ENCODE measurements around the gene VAV2. TPM values are rescaled to one million over a fixed set of nuclear protein-coding genes. Genes with fewer than 3 reads are reported as not detected.
A peak's percentile ranks its signal among the peaks of the same experiment; 100 is the strongest.

VAV2 gene
- total and polyA plus RNA-seq, 4 donors: 4.9 to 26.4 (median 17.0) TPM

DNA sequence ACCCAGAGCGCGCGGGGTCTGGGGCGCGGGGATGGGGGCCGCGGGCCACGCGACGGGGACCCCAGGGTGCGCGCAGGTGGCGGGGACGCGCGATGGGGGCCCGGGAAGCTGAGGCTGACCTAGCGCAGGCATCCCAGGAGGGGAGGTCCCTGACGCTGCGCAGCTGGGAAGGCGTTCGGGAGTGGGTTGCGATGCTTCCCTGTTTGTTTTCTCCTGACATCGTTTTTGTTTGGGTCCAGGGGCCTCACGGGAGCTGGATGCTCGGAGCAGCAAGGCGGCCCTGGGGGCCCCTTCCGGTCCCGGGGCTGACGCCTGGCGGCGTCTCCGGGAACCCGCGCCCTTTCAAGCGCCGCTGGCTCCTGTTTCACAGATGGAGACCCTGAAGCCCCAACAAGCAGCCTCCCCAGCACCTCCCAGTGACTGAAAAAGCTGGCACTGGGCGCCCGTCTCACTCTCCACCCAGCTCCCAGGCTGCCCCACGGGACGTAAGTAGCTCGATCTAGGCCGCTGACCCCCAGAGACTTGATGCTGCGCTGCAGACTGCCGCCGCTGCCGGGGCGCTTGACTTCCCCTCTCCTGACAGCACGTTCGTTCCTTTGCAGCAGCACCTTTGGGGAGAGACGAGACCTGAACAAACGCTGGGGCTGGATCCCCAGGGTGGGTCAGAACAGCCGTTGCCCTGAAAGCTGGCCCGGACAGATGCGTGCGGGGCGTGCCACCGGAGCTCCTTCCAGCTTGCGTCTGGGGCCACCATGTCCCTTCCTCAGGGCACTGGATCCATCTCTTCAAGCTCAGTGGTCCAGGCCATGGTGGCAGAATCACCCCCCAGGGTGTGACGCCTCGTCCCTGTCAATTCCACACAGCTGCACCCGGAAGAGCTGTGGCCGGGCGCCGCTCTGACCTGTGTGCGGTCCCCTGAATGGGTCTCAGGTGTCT, 33.8 kb upstream of the VAV2 start:
- Histone ChIP-seq H3K9me3 (ENCODE audit: control insufficient read depth in 4 of 4, low read length in 3 of 4) (no peaks in the 10 kb centered on the region), H3K9ac (ENCODE audit: low read depth in 1 of 2, low read length in 2 of 2) (peak overlapping the region in 1 of 2 donors; percentile 47), H3K36me3 (ENCODE audit: control insufficient read depth in 4 of 4, insufficient read depth in 3 of 4, low read depth in 1 of 4, low read length in 3 of 4) (peaks cover 0 to 3% (median 1%) of the 10 kb centered on the region in 4 donors), H3K4me1 (ENCODE audit: control insufficient read depth in 4 of 4, insufficient read depth in 4 of 4, low read length in 3 of 4) (peaks cover 11 to 22% (median 21%) of the 10 kb centered on the region in 4 donors), H3K27ac (ENCODE audit: low read depth in 1 of 2, low read length in 2 of 2) (peak overlapping the region in 1 of 2 donors; percentile 41), H3K27me3 (ENCODE audit: control insufficient read depth in 4 of 4, insufficient read depth in 4 of 4, low read length in 3 of 4) (no peaks in the 10 kb centered on the region), H3K4me3 (ENCODE audit: low read depth in 1 of 3, low read length in 3 of 3) (peak overlapping the region; percentile 38 to 79 (median 71))
- DNase-seq (ENCODE audit: low spot score): peak; percentile 44
- WGBS: 22% methylated on average over 66 of the region's 66 CpGs
- TF ChIP-seq HNF4G (IDR thresholded peaks at IDR 0.05): no peak
- TF ChIP-seq, protein P1, sequence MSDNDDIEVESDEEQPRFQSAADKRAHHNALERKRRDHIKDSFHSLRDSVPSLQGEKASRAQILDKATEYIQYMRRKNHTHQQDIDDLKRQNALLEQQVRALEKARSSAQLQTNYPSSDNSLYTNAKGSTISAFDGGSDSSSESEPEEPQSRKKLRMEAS (IDR thresholded peaks at IDR 0.05): no peak
- TF ChIP-seq, protein P2, sequence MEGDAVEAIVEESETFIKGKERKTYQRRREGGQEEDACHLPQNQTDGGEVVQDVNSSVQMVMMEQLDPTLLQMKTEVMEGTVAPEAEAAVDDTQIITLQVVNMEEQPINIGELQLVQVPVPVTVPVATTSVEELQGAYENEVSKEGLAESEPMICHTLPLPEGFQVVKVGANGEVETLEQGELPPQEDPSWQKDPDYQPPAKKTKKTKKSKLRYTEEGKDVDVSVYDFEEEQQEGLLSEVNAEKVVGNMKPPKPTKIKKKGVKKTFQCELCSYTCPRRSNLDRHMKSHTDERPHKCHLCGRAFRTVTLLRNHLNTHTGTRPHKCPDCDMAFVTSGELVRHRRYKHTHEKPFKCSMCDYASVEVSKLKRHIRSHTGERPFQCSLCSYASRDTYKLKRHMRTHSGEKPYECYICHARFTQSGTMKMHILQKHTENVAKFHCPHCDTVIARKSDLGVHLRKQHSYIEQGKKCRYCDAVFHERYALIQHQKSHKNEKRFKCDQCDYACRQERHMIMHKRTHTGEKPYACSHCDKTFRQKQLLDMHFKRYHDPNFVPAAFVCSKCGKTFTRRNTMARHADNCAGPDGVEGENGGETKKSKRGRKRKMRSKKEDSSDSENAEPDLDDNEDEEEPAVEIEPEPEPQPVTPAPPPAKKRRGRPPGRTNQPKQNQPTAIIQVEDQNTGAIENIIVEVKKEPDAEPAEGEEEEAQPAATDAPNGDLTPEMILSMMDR (IDR thresholded peaks at IDR 0.05; ENCODE audit: low read depth, low read length, missing input control): no peak

DNA sequence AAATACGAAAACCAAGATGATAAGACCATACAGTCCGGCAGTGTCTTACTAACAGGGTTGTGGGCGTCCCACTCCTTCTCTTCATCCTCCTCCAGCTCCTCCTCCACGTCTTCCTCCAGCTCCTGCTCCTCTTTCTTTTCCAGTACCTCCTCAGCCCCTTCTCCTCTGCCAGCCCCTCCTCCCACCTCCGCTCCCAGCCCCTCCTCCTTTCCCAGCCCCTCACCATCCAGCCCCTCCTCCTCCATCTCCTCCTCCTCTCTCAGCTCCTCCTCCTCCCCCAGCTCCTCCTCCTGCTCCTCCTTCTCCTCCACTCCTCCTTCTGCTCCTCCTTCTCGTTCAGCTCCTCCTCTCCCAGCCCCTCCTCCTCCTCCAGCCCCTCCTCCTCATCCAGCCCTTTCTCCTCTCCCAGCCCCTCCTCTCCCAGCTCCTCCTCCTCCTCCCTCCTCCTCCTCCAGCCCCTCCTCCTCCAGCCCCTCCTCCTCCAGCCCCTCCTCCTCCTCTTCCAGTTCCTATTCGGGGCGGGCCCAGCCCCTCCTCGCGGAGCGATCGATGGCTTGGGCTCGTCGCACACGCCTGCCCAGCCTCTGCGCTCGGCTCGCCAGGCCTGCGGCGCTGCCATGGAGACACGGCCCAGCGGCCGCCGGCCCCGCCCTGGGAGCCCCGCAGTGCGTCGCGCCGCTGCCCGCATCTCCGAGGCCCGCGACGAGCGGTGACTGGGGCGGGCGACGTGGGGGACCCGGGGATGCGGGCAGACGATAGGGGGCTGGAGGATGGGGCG, 32.9 kb upstream of the VAV2 start, which contains the start of gene BRD3OS:
Gene BRD3OS (plus strand): TSS at position 654 of the 778 bp plus-strand sequence. CDS start 1,267 bp downstream, outside the sequence.
- H3K36me3 ChIP-seq (ENCODE audit: control insufficient read depth in 4 of 4, insufficient read depth in 3 of 4, low read depth in 1 of 4, low read length in 3 of 4): no peaks in the 10 kb centered on the region
- H3K4me1 ChIP-seq (ENCODE audit: control insufficient read depth in 4 of 4, insufficient read depth in 4 of 4, low read length in 3 of 4): peaks cover 11 to 22% (median 21%) of the 10 kb centered on the region in 4 donors
- no peaks in the 10 kb centered on the region for H3K9me3 ChIP-seq (ENCODE audit: control insufficient read depth in 4 of 4, low read length in 3 of 4)
- H3K4me3 ChIP-seq (ENCODE audit: low read depth in 1 of 3, low read length in 3 of 3): peak within 1 kb of the TSS; percentile 38 to 79 (median 71)
- H3K27ac ChIP-seq (ENCODE audit: low read depth in 1 of 2, low read length in 2 of 2): peak within 1 kb of the TSS in 1 of 2 donors; percentile 41
- TF ChIP-seq SP1 (IDR thresholded peaks at IDR 0.05) (peak; percentile 78), GABPA (IDR thresholded peaks at IDR 0.05 in 1 of 2, conservative IDR thresholded peaks at IDR 0.05 in 1 of 2) (peak in 1 of 2 donors; percentile 30), HNF4A (conservative IDR thresholded peaks at IDR 0.05) (peak in 1 of 2 donors; percentile 26), JUND (IDR thresholded peaks at IDR 0.05) (no peak), FOXA2 (IDR thresholded peaks at IDR 0.05) (no peak)
- TF ChIP-seq, protein P3, sequence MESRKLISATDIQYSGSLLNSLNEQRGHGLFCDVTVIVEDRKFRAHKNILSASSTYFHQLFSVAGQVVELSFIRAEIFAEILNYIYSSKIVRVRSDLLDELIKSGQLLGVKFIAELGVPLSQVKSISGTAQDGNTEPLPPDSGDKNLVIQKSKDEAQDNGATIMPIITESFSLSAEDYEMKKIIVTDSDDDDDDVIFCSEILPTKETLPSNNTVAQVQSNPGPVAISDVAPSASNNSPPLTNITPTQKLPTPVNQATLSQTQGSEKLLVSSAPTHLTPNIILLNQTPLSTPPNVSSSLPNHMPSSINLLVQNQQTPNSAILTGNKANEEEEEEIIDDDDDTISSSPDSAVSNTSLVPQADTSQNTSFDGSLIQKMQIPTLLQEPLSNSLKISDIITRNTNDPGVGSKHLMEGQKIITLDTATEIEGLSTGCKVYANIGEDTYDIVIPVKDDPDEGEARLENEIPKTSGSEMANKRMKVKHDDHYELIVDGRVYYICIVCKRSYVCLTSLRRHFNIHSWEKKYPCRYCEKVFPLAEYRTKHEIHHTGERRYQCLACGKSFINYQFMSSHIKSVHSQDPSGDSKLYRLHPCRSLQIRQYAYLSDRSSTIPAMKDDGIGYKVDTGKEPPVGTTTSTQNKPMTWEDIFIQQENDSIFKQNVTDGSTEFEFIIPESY (IDR thresholded peaks at IDR 0.05): no peak
- TF ChIP-seq, protein P2 (IDR thresholded peaks at IDR 0.05; ENCODE audit: low read depth, low read length, missing input control): no peak
- TF ChIP-seq, protein P4, sequence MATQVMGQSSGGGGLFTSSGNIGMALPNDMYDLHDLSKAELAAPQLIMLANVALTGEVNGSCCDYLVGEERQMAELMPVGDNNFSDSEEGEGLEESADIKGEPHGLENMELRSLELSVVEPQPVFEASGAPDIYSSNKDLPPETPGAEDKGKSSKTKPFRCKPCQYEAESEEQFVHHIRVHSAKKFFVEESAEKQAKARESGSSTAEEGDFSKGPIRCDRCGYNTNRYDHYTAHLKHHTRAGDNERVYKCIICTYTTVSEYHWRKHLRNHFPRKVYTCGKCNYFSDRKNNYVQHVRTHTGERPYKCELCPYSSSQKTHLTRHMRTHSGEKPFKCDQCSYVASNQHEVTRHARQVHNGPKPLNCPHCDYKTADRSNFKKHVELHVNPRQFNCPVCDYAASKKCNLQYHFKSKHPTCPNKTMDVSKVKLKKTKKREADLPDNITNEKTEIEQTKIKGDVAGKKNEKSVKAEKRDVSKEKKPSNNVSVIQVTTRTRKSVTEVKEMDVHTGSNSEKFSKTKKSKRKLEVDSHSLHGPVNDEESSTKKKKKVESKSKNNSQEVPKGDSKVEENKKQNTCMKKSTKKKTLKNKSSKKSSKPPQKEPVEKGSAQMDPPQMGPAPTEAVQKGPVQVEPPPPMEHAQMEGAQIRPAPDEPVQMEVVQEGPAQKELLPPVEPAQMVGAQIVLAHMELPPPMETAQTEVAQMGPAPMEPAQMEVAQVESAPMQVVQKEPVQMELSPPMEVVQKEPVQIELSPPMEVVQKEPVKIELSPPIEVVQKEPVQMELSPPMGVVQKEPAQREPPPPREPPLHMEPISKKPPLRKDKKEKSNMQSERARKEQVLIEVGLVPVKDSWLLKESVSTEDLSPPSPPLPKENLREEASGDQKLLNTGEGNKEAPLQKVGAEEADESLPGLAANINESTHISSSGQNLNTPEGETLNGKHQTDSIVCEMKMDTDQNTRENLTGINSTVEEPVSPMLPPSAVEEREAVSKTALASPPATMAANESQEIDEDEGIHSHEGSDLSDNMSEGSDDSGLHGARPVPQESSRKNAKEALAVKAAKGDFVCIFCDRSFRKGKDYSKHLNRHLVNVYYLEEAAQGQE (IDR thresholded peaks at IDR 0.05): no peak
- H3K9ac ChIP-seq (ENCODE audit: low read depth in 1 of 2, low read length in 2 of 2): peak within 1 kb of the TSS in 1 of 2 donors; percentile 47
- DNase-seq (ENCODE audit: low spot score): peak; percentile 90
- no peaks in the 10 kb centered on the region for H3K27me3 ChIP-seq (ENCODE audit: control insufficient read depth in 4 of 4, insufficient read depth in 4 of 4, low read length in 3 of 4)
- 4% methylated on average over 43 of the region's 43 CpGs for WGBS
